Stimulated activated CD4-positive, alpha-beta T cell treated with anti-CD3 and anti-CD28 coated beads, TNF-alpha, amount 100 ng/mL, for 1 hour (primary cell): ENCODE results near the gene PLOD2.

Source experiments
- DNase-seq, 3 donors: peaks; one replicate each; pipeline ENCODE4 v3.0.0-alpha.2; 2020; ENCODE audit warnings: low read depth in 3 of 3, low spot score in 1 of 3

The PLOD2 gene

GRCh38 chr3:146047485-146047884 is 113.5 kb downstream of the PLOD2 start:
- DNase-seq: no peak

GRCh38 chr3:146044046-146044445 is 116.9 kb downstream of the PLOD2 start:
- no peak for DNase-seq

DNA sequence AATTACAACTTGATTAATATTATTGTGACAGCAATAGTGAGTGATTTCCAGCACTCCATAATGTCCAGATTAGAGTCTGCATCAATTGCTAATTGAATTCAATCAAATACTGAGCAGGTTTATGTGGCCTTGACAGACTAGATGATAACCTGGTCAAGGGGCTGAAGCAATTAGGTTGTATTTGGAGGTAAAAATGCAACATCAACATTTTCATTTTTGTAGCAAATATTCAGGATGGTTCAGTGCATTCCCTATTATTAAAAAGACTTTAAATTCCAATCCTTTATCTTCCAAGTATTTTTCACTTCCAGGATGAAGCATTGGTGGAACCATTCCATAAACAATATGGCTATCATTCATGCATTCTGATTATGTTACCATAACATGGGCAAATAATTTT is 120.4 kb downstream of the PLOD2 start:
- DNase-seq: no peak

DNA sequence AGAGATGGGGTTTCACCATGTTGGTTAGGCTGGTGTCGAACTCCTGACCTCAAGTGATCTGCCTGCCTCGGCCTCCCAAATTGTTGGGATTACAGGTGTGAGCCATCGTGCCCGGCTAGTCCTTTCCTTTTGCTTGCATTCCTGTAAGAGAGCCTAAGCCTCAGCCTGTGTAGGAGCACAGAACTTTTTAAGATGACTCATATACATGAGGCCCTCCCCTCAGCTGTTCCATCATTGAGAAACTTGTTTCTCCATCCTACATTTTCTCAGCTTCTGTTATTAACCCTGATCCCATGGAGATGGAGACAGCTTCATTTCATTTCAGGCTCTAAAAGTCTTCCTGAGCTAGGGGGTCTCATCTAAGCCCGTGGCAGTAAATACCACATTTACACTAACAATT is 123.3 kb downstream of the PLOD2 start:
- no peak for DNase-seq

DNA sequence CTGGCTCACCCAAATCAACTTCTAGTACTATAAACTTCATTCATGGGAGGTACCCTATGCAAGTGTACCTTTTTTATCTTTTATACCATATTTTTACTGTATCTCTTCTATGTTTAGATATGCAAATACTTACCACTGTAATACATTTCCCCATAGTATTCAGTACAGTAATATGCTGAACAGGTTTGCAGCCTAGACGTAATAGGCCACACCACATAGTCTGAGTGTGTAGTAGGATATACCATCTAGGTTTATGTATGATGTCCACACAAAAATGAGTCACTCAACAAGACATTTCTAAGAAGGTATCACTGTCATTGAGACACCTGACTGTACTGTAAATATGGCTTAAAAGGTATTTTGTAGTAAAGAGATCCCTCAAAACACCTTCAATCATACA is 124.7 kb downstream of the PLOD2 start:
- no peak for DNase-seq

GRCh38 chr3:146035366-146035765 is 125.6 kb downstream of the PLOD2 start:
- DNase-seq: no peak

DNA sequence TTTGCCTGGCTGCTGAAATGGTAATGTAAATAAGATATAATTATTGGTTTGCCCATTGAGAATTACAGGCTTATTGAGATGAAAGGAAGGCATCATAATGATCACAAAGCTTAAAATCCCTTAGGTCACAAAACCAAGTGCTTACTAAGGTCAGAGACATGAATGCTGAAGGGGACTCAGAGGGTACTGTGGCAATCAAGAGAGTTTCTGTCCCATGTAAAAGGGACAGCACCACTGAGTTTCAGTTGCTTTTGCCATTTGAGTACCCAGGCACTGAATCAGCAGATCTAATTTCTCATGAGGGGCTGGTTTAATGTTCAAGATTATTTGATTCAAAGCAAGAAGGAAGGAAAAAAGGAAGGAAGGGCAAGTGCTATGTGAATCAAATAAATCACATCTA is 127.0 kb downstream of the PLOD2 start:
- no peak for DNase-seq

DNA sequence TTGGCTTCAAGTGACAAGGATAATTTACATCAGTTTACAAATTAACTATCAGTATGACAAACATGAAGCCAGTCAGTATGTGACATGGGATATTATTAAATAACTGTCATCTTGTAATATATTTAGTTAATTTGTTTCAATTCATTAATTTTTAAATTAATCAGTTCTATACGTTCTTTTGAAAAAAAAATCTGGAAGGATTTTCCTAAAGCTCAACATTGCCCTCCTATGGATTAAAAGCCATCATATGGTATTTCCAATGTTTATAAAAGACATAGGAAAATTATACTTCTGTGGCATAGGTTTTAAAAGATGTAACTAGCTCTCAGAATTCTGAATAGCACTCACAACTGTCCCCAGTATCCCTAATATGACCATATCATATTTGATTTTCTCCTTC is 134.4 kb downstream of the PLOD2 start:
- DNase-seq: no peak

DNA sequence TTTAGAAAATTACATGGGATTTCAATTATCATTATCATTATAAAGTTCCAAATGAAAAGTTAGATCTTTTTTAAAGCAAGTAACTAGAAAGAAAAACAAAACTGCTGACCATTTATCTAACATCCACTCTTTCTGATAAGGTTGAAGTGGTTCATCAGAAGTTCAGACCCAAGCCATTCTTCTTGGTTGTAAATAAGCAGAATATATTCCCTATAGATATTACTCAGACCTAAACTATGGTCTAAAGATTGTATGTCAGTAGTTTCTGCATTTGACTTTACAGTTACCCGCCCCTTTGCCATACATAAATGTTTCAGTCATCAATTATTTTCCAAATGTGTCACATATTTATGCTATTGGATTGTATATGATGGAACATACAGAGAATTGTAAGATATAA is 136.7 kb downstream of the PLOD2 start:
- DNase-seq: no peak

- no peak for DNase-seq
Measured at GRCh38 chr3:146020969-146021368, 140.0 kb downstream of the PLOD2 start.

- no peak for DNase-seq
Measured at GRCh38 chr3:146019508-146019907, 141.5 kb downstream of the PLOD2 start.
